IMR-90 (cell line): ENCODE measurements around the gene TNKS2. TPM values are rescaled to one million over a fixed set of nuclear protein-coding genes. Genes with fewer than 3 reads are reported as not detected.

Experiments used
- ATAC-seq: fragments of 200-7000 bp; cut with Tn5 transposase; 2 replicates; pipeline ENCODE4 v1.9.1; 2020; ENCODE audit warnings: low read depth, mild to moderate bottlenecking, moderate library complexity
- BruUV-seq: library from RNA; stranded (reverse); fragments of 400-500 nt; replicated peaks from 2 replicates; lab custom pipeline; 2021; lab: Mats Ljungman, UMichigan
- CTCF ChIA-PET: fragments of 300-600 bp; formaldehyde crosslinking; extraction: SDS; loops from one replicate; lab custom pipeline; 2021; ENCODE audit warnings: antibody characterized with exemption; lab: Yijun Ruan, JAX
- POLR2A ChIA-PET: fragments of 300-600 bp; sonication (Branson Sonifier 250); formaldehyde crosslinking; loops from one replicate; lab custom pipeline; 2022; ENCODE audit warnings: antibody characterized with exemption; ENCODE audit not compliant: unreplicated experiment; lab: Charles Lee
- DNase-seq: peaks from one replicate; pipeline ENCODE4 v3.0.0; 2013
- H2AFZ ChIP-seq: replicated peaks from 2 replicates; pipeline ENCODE3; 2013; ENCODE audit warnings: low read length, mild to moderate bottlenecking; ENCODE audit not compliant: poor library complexity
- H2AK5ac ChIP-seq: 2 replicates; pipeline ENCODE4 v1.6.1; 2013; ENCODE audit warnings: low read depth, low read length, inconsistent platforms
- H2AK9ac ChIP-seq: replicated peaks from 2 replicates; pipeline ENCODE3; 2013; ENCODE audit warnings: mild to moderate bottlenecking, low read depth, low read length, moderate library complexity; ENCODE audit not compliant: poor library complexity
- H2BK120ac ChIP-seq: 2 replicates; pipeline ENCODE4 v1.6.1; 2013; ENCODE audit warnings: low read depth, low read length, inconsistent platforms
- H2BK15ac ChIP-seq: 3 replicates; pipeline ENCODE4 v1.6.1; 2013; ENCODE audit warnings: low read depth, low read length, inconsistent platforms
- H2BK20ac ChIP-seq: 2 replicates; pipeline ENCODE4 v1.6.1; 2013; ENCODE audit warnings: low read depth, mild to moderate bottlenecking, inconsistent platforms, low read length, moderate library complexity
- H2BK5ac ChIP-seq: 2 replicates; pipeline ENCODE4 v1.6.1; 2013; ENCODE audit warnings: mild to moderate bottlenecking, low read depth, low read length, inconsistent platforms; ENCODE audit not compliant: poor library complexity, severe bottlenecking
- H3K14ac ChIP-seq: replicated peaks from 2 replicates; pipeline ENCODE4 v1.6.1; 2013; ENCODE audit warnings: low read depth, low read length, inconsistent platforms
- H3K18ac ChIP-seq: 2 replicates; pipeline ENCODE4 v1.6.1; 2013; ENCODE audit warnings: low read depth, low read length, control low read depth
- H3K23ac ChIP-seq: 2 replicates; pipeline ENCODE4 v1.6.1; 2013; ENCODE audit warnings: low read depth, low read length, inconsistent platforms
- H3K27ac ChIP-seq: 2 replicates; pipeline ENCODE4 v1.5.1; 2013; ENCODE audit warnings: mild to moderate bottlenecking, control low read depth, low read length; ENCODE audit not compliant: insufficient read depth
- H3K27me3 ChIP-seq: 2 replicates; pipeline ENCODE4 v1.6.1; 2013; ENCODE audit warnings: low read length; ENCODE audit not compliant: control insufficient read depth, insufficient read depth
- H3K36me3 ChIP-seq: 2 replicates; pipeline ENCODE4 v1.6.1; 2013; ENCODE audit warnings: low read length, mixed read lengths; ENCODE audit not compliant: control insufficient read depth, insufficient read depth
- H3K4ac ChIP-seq: 2 replicates; pipeline ENCODE4 v1.6.1; 2013; ENCODE audit warnings: low read depth, low read length, inconsistent platforms
- H3K4me1 ChIP-seq: 2 replicates; pipeline ENCODE4 v1.6.1; 2013; ENCODE audit warnings: low read length, mixed read lengths; ENCODE audit not compliant: control insufficient read depth, insufficient read depth
- H3K4me2 ChIP-seq: 2 replicates; pipeline ENCODE4 v1.6.1; 2013; ENCODE audit warnings: low read depth, mild to moderate bottlenecking, control low read depth, low read length, moderate library complexity
- H3K4me3 ChIP-seq: 2 replicates; pipeline ENCODE4 v1.5.1; 2013; ENCODE audit warnings: low read depth, mild to moderate bottlenecking, control low read depth, low read length, moderate library complexity; ENCODE audit not compliant: insufficient read depth
- H3K56ac ChIP-seq: 2 replicates; pipeline ENCODE4 v1.6.1; 2013; ENCODE audit warnings: low read length, inconsistent platforms; ENCODE audit not compliant: insufficient read depth; ENCODE audit errors: extremely low read depth
- H3K79me1 ChIP-seq, 2 experiments: 2 replicates each; pipeline ENCODE4 v1.6.1; 2013; ENCODE audit warnings: low read length in 2 of 2, inconsistent platforms in 1 of 2, low read depth in 1 of 2
- H3K9ac ChIP-seq: 2 replicates; pipeline ENCODE4 v1.6.1; 2013; ENCODE audit warnings: low read depth, low read length, control low read depth
- H3K9me1 ChIP-seq: 2 replicates; pipeline ENCODE4 v1.6.1; 2013; ENCODE audit warnings: low read length, inconsistent platforms; ENCODE audit not compliant: insufficient read depth
- H3K9me3 ChIP-seq: 2 replicates; pipeline ENCODE4 v1.6.1; 2013; ENCODE audit warnings: low read length; ENCODE audit not compliant: control insufficient read depth, insufficient read depth
- H4K20me1 ChIP-seq: 2 replicates; pipeline ENCODE4 v1.6.1; 2013; ENCODE audit warnings: low read length, inconsistent platforms; ENCODE audit not compliant: insufficient read depth
- H4K5ac ChIP-seq: 2 replicates; pipeline ENCODE4 v1.6.1; 2013; ENCODE audit warnings: mild to moderate bottlenecking, low read depth, low read length, control low read depth
- H4K8ac ChIP-seq, 2 experiments: 2 replicates each; pipeline ENCODE4 v1.6.1; 2013; ENCODE audit warnings: low read depth in 2 of 2, low read length in 2 of 2, control low read depth in 1 of 2, inconsistent platforms in 1 of 2
- H4K91ac ChIP-seq: 2 replicates; pipeline ENCODE4 v1.6.1; 2013; ENCODE audit warnings: low read depth, low read length, inconsistent platforms; ENCODE audit not compliant: insufficient read depth
- CEBPB ChIP-seq: IDR thresholded peaks from 2 replicates; pipeline ENCODE4 v1.6.1; 2012; ENCODE audit warnings: low read depth, low read length, improper control_type of control experiment
- MAFK ChIP-seq: IDR thresholded peaks from 2 replicates; pipeline ENCODE4 v1.6.1; 2012; ENCODE audit warnings: low read depth, low read length, improper control_type of control experiment
- MAZ ChIP-seq: IDR thresholded peaks from 2 replicates; pipeline ENCODE4 v1.6.1; 2012; ENCODE audit warnings: low read depth, mild to moderate bottlenecking, low read length, improper control_type of control experiment, moderate library complexity, borderline replicate concordance
- NFE2L2 ChIP-seq: fragments of 150-350 bp; IDR thresholded peaks from 2 replicates; pipeline ENCODE4 v1.6.1; 2016; ENCODE audit warnings: low read depth, mild to moderate bottlenecking, low read length
- RCOR1 ChIP-seq: IDR thresholded peaks from 2 replicates; pipeline ENCODE4 v1.6.1; 2012; ENCODE audit warnings: mild to moderate bottlenecking, low read length, improper control_type of control experiment; ENCODE audit not compliant: insufficient replicate concordance
- WGBS, 2 experiments: methylation state at CpG; one replicate each; pipeline versions ENCODE4 v1.1.5 to v1.1.7; 2013; ENCODE audit warnings: missing lambda C conversion rate in 2 of 2; ENCODE audit not compliant: insufficient read length in 1 of 2; ENCODE audit errors: extremely low coverage in 2 of 2; 5-methylcytosine and 5-hydroxymethylcytosine counted together
- dilution Hi-C: fragments of 300-500 bp; cut with HindIII; formaldehyde crosslinking; loops from one replicate; pipeline ENCODE4 v1.14.3; 2018; ENCODE audit warnings: low sequenced_read_pairs; ENCODE audit not compliant: unreplicated experiment
- in situ Hi-C: fragments of 300-500 bp; cut with MboI; formaldehyde crosslinking; loops from 3 replicates; pipeline ENCODE4 v1.14.3; 2019; ENCODE audit warnings: low sequenced_read_pairs, inconsistent platforms, mixed read lengths
- intact Hi-C: fragments of 100-400 bp; cut with micrococcal nuclease; formaldehyde crosslinking; loops from 2 replicates; pipeline ENCODE4 v1.10.0; 2022
- polyA plus RNA-seq, 3 experiments: library from polyadenylated mRNA; depleted of rRNA; stranded (reverse); fragments of >200 nt; gene quantifications; 2 replicates each; pipeline ENCODE4 v1.2.3, GENCODE V29; 2012; ENCODE audit warnings: low replicate concordance in 1 of 3
- total RNA-seq: library from RNA; depleted of rRNA; stranded (reverse); fragments of >200 nt; gene quantifications from 2 replicates; pipeline ENCODE4 v1.2.3, GENCODE V29; 2012

TNKS2 gene
- total and polyA plus RNA-seq, 2 of the 4 experiments (the other 2 are of a cell fraction), result 17.0 to 41.4 TPM

GRCh38 chr10:91860885-91861284 lies 62.7 kb downstream of the TNKS2 start:
- POLR2A ChIA-PET, result no interaction called here
- Histone ChIP-seq H2AK5ac (no peak overlapping the region), H3K4me3 (no peak overlapping the region), H3K27me3 (no peaks in the 10 kb centered on the region), H3K9me1 (no peaks in the 10 kb centered on the region; the same call in 1 of the 2 replicates), H2AFZ (no peak overlapping the region), H3K14ac (no peak overlapping the region), H3K9me3 (no peaks in the 10 kb centered on the region), H4K91ac (no peak overlapping the region), H2BK15ac (no peak overlapping the region), H3K56ac (no peak overlapping the region), H2BK5ac (no peak overlapping the region), H4K20me1 (no peaks in the 10 kb centered on the region), H4K8ac (no peak overlapping the region), H3K79me1 (no peaks in the 10 kb centered on the region), H4K5ac (no peak overlapping the region), H2BK120ac (no peak overlapping the region), H2AK9ac (no peak overlapping the region), H3K4ac (no peak overlapping the region), H3K18ac (no peak overlapping the region), H3K4me2 (no peak overlapping the region), H2BK20ac (no peak overlapping the region), H3K4me1 (peaks cover 4% of the 10 kb centered on the region), H3K23ac (no peak overlapping the region), H3K27ac (no peak overlapping the region), H3K36me3 (peaks cover 12% of the 10 kb centered on the region), H3K9ac (no peak overlapping the region)
- intact Hi-C loops (loop anchor here (5.0 to 10.0 kb wide), 2 partner anchors 34 to 104 kb away; no protein-coding TSS in a partner anchor), dilution Hi-C loops (no loop called here), in situ Hi-C loops (no loop called here)
- CTCF ChIA-PET, result no interaction called here
- no peak for TF ChIP-seq CEBPB
- TF ChIP-seq MAFK, result no peak
- no peak for TF ChIP-seq MAZ
- TF ChIP-seq RCOR1, result no peak
- no peak for TF ChIP-seq NFE2L2
- BruUV-seq, result no TSS peak
- DNase-seq (no peak), ATAC-seq (no peak)
- no CpG with 5 or more reads among the region's 1 CpG for WGBS, 2 experiments
